HEK293 (cell line): ENCODE measurements around the gene ARRB2.

Experiments
- CTCF ChIP-seq: fragments of 450-650 bp; formaldehyde crosslinking; IDR thresholded peaks from 2 replicates; pipeline ENCODE4 v1.5.1; 2016; ENCODE audit warnings: missing biosample characterization, missing genetic modification characterization
- KLF16 ChIP-seq: fragments of 450-650 bp; formaldehyde crosslinking; IDR thresholded peaks from 2 replicates; pipeline ENCODE4 v1.5.1; 2017; ENCODE audit warnings: missing biosample characterization, missing genetic modification characterization
- OSR2 ChIP-seq: fragments of 450-650 bp; formaldehyde crosslinking; IDR thresholded peaks from 2 replicates; pipeline ENCODE4 v1.5.1; 2016; ENCODE audit warnings: missing biosample characterization, missing genetic modification characterization
- PBX3 ChIP-seq: sonication (generic); formaldehyde crosslinking; IDR thresholded peaks from 2 replicates; pipeline ENCODE4 v1.8.1; 2022; ENCODE audit warnings: mild to moderate bottlenecking, moderate library complexity, missing genetic modification reagents
- YY1 ChIP-seq: fragments of 450-650 bp; formaldehyde crosslinking; IDR thresholded peaks from 2 replicates; pipeline ENCODE4 v1.5.1; 2018; ENCODE audit warnings: missing biosample characterization, missing genetic modification characterization
- ZBTB17 ChIP-seq: fragments of 450-650 bp; formaldehyde crosslinking; IDR thresholded peaks from 2 replicates; pipeline ENCODE4 v1.5.1; 2016; ENCODE audit warnings: missing biosample characterization, missing genetic modification characterization
- ZFP41 ChIP-seq: fragments of 450-650 bp; formaldehyde crosslinking; IDR thresholded peaks from 2 replicates; pipeline ENCODE4 v1.5.1; 2016; ENCODE audit warnings: missing biosample characterization, missing genetic modification characterization, borderline replicate concordance
- ZNF10 ChIP-seq: fragments of 450-650 bp; formaldehyde crosslinking; IDR thresholded peaks from 2 replicates; pipeline ENCODE4 v1.5.1; 2017; ENCODE audit warnings: missing biosample characterization, missing genetic modification characterization
- ZNF211 ChIP-seq: fragments of 450-650 bp; formaldehyde crosslinking; IDR thresholded peaks from 2 replicates; pipeline ENCODE4 v1.5.1; 2016; ENCODE audit warnings: low read depth, missing biosample characterization, missing genetic modification characterization
- ZNF274 ChIP-seq, 2 experiments: fragments of 200-500 bp in 1 of 2; fragments of 450-650 bp in 1 of 2; sonication (Bioruptor generic) in 1 of 2; formaldehyde crosslinking in 1 of 2; IDR thresholded peaks; 2 replicates each; pipeline versions ENCODE4 v1.5.1 to v1.6.1; 2014 to 2016; ENCODE audit warnings: borderline replicate concordance in 1 of 2, inconsistent platforms in 1 of 2, low read length in 1 of 2, missing biosample characterization in 1 of 2, missing genetic modification characterization in 1 of 2
- ZNF548 ChIP-seq: fragments of 450-650 bp; formaldehyde crosslinking; IDR thresholded peaks from 2 replicates; pipeline ENCODE4 v1.5.1; 2016; ENCODE audit warnings: missing biosample characterization, missing genetic modification characterization
- ZNF596 ChIP-seq: fragments of 450-650 bp; IDR thresholded peaks from 2 replicates; pipeline ENCODE4 v1.5.0; 2018; ENCODE audit warnings: missing biosample characterization, mild to moderate bottlenecking, missing genetic modification characterization, moderate library complexity
- ZNF664 ChIP-seq: fragments of 450-650 bp; formaldehyde crosslinking; IDR thresholded peaks from 2 replicates; pipeline ENCODE4 v1.5.1; 2016; ENCODE audit warnings: missing biosample characterization, missing genetic modification characterization
- ZNF76 ChIP-seq: fragments of 450-650 bp; formaldehyde crosslinking; IDR thresholded peaks from 2 replicates; pipeline ENCODE4; 2016; ENCODE audit warnings: low read depth, missing biosample characterization, missing genetic modification characterization, borderline replicate concordance

- TF ChIP-seq ZNF76 (tag by site-specific recombination) (no peak), KLF16 (tag by site-specific recombination) (no peak), ZNF10 (tag by site-specific recombination) (no peak), ZNF211 (tag by site-specific recombination) (no peak), ZNF274 (IDR thresholded peaks at IDR 0.05; ENCODE audit: low read length) (no peak), ZNF274 (tag by site-specific recombination; IDR thresholded peaks at IDR 0.05; ENCODE audit: borderline replicate concordance) (no peak), ZFP41 (tag by site-specific recombination) (no peak), ZNF596 (tag by site-specific recombination) (no peak), OSR2 (no peak), ZNF548 (no peak), ZBTB17 (tag by site-specific recombination) (no peak), PBX3 (CRISPR knock-in tag) (no peak), YY1 (tag by site-specific recombination) (no peak), ZNF664 (tag by site-specific recombination) (no peak), CTCF (tag by site-specific recombination) (no peak)
These were observed 37.3 kb upstream of the ARRB2 start for GRCh38 chr17:4673169-4673568.
